Measurements from ENCODE around the gene NUDT17.

DNA sequence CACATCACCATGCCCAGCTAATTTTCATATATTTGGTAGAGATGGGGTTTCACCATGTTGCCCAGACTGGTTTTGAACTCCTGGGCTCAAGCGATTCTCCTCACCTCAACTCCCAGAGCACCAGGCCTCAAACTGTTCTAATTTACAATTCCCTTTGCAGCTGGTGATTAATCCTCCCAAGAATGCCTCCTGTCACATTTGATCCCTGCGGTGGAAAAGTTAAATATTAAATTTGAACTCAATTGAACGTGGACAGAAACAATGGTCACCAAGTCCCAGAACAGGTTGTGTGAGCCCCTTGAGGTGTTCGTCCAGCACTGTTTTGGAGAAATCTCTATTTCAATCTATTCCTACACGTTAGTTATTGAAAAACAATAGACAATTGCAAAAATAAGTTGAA is 42.2 kb downstream of the NUDT17 start:
- TF ChIP-seq, protein P1, sequence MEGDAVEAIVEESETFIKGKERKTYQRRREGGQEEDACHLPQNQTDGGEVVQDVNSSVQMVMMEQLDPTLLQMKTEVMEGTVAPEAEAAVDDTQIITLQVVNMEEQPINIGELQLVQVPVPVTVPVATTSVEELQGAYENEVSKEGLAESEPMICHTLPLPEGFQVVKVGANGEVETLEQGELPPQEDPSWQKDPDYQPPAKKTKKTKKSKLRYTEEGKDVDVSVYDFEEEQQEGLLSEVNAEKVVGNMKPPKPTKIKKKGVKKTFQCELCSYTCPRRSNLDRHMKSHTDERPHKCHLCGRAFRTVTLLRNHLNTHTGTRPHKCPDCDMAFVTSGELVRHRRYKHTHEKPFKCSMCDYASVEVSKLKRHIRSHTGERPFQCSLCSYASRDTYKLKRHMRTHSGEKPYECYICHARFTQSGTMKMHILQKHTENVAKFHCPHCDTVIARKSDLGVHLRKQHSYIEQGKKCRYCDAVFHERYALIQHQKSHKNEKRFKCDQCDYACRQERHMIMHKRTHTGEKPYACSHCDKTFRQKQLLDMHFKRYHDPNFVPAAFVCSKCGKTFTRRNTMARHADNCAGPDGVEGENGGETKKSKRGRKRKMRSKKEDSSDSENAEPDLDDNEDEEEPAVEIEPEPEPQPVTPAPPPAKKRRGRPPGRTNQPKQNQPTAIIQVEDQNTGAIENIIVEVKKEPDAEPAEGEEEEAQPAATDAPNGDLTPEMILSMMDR (IDR thresholded peaks at IDR 0.05; ENCODE audit: control extremely low read depth in 1 of 3, insufficient read depth in 1 of 3, low read depth in 1 of 3, low read length in 3 of 3), result no peak
- TF ChIP-seq BRCA1 (IDR thresholded peaks at IDR 0.05; ENCODE audit: low read depth, low read length), result no peak
- TF ChIP-seq RAD21 (IDR thresholded peaks at IDR 0.05 in 1 of 2, conservative IDR thresholded peaks at IDR 0.05 in 1 of 2; ENCODE audit: low read depth in 2 of 2, low read length in 2 of 2), result no peak
- no peak for TF ChIP-seq NRF1 (IDR thresholded peaks at IDR 0.05; ENCODE audit: low read depth, low read length)
- no peak for TF ChIP-seq ZNF274 (IDR thresholded peaks at IDR 0.05; ENCODE audit: borderline replicate concordance, extremely low read depth, low read length)
